HUDEP-2 (cell line): ENCODE data around the gene TTBK1.

Experiments used
- DNase-seq, 76 experiments: peaks; one replicate each; lab custom pipeline; 2025; ENCODE audit not compliant: unreplicated experiment in 76 of 76; lab: John Stamatoyannopoulos, UW

The TTBK1 gene

GRCh38 chr6:43254138-43254817 lies 11.0 kb downstream of the TTBK1 start:
- DNase-seq: no peak

GRCh38 chr6:43254846-43255245 lies 11.6 kb downstream of the TTBK1 start:
- DNase-seq: no peak

- no peak for DNase-seq
Measured at GRCh38 chr6:43255408-43256054, 12.2 kb downstream of the TTBK1 start.

- DNase-seq: no peak
Measured at GRCh38 chr6:43256670-43257366, 13.5 kb downstream of the TTBK1 start.

GRCh38 chr6:43257367-43258145 lies 14.3 kb downstream of the TTBK1 start:
- no peak for DNase-seq

- no peak for DNase-seq
Measured at GRCh38 chr6:43258180-43258579, 14.9 kb downstream of the TTBK1 start.

- DNase-seq: no peak
Measured at GRCh38 chr6:43258807-43259686, 15.8 kb downstream of the TTBK1 start.

- DNase-seq: no peak
Measured at GRCh38 chr6:43260791-43261190, 17.5 kb downstream of the TTBK1 start.

- no peak for DNase-seq
Measured at GRCh38 chr6:43261198-43261597, 17.9 kb downstream of the TTBK1 start.

GRCh38 chr6:43262000-43262779 lies 18.9 kb downstream of the TTBK1 start:
- DNase-seq: no peak

- no peak for DNase-seq
Measured at GRCh38 chr6:43262780-43263313, 19.6 kb downstream of the TTBK1 start.

- peak in 72 of 76 experiments; percentile 17 to 88 (median 70) for DNase-seq
Measured at GRCh38 chr6:43263314-43264178, 20.3 kb downstream of the TTBK1 start.

- DNase-seq: no peak
Measured at GRCh38 chr6:43264599-43265145, 21.4 kb downstream of the TTBK1 start.

- no peak for DNase-seq
Measured at GRCh38 chr6:43265564-43265963, 22.3 kb downstream of the TTBK1 start.

- peak in 1 of 76 experiments; percentile 14 for DNase-seq
Measured at GRCh38 chr6:43267619-43268354, 24.5 kb downstream of the TTBK1 start.

GRCh38 chr6:43268355-43268700 lies 25.0 kb downstream of the TTBK1 start:
- no peak for DNase-seq

GRCh38 chr6:43268782-43269272 lies 25.5 kb downstream of the TTBK1 start:
- DNase-seq: no peak
